Measurements from ENCODE around the gene GRAMD1B.
A peak's percentile ranks its signal among the peaks of the same experiment; 100 is the strongest.
"Not testable (repeated sequence)": the region's sequence is repeated elsewhere in the genome, so short reads cannot be mapped to it uniquely, and the experiment has no call there.

Gene GRAMD1B

DNA sequence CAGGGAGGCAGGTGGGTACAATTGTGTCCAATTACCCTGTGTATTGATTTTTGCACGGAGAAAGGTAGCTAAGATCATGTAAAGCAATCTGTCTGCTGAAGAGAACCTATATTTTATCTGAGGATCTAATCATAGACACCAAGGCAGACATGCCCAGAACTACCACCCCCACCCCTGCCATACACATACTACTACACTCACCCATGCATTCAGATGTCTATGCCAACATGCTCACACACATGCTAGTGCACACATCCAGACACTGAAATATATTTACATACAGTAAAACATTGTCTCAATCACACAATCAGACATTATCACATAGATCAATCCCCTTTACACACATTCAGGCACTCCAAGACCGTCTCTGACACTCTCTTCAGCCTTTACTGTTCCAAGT is 222.5 kb downstream of the GRAMD1B start:
- TF ChIP-seq, protein P1, sequence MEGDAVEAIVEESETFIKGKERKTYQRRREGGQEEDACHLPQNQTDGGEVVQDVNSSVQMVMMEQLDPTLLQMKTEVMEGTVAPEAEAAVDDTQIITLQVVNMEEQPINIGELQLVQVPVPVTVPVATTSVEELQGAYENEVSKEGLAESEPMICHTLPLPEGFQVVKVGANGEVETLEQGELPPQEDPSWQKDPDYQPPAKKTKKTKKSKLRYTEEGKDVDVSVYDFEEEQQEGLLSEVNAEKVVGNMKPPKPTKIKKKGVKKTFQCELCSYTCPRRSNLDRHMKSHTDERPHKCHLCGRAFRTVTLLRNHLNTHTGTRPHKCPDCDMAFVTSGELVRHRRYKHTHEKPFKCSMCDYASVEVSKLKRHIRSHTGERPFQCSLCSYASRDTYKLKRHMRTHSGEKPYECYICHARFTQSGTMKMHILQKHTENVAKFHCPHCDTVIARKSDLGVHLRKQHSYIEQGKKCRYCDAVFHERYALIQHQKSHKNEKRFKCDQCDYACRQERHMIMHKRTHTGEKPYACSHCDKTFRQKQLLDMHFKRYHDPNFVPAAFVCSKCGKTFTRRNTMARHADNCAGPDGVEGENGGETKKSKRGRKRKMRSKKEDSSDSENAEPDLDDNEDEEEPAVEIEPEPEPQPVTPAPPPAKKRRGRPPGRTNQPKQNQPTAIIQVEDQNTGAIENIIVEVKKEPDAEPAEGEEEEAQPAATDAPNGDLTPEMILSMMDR (IDR thresholded peaks at IDR 0.05; ENCODE audit: low read depth, low read length), result no peak

DNA sequence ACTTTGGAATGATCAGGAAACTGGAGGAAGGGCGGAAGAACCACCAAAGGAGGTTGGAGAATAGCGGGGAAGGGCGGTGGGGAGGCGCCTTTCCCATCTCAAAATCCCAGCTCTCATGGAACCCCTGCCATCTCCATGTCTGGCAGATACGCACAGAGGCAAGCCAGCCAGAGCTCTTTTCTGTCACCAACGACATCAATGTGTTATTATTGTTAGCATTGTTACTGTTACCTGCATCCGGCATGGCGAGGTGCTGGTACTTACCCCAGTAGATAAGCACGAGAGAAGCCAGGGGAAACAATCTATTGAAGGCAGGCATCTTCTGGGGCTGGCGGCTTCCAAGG is 223.4 kb downstream of the GRAMD1B start:
- H3K4me3 ChIP-seq (ENCODE audit: low read depth, low read length), result no peak overlapping the region
- in situ Hi-C loops (cut with HindIII; ENCODE audit: low sequenced_read_pairs), result no loop called here
- no peak for DNase-seq (ENCODE audit: low read depth, low spot score)
- TF ChIP-seq, protein P1 (IDR thresholded peaks at IDR 0.05; ENCODE audit: low read depth, low read length), result no peak

More for the DNA sequence above, 222.5 kb downstream of the GRAMD1B start:
- no peak overlapping the region for H3K4me3 ChIP-seq (ENCODE audit: low read depth, low read length)
- in situ Hi-C loops (cut with HindIII; ENCODE audit: low sequenced_read_pairs), result no loop called here
- no peak for DNase-seq (ENCODE audit: low read depth, low spot score)

DNA sequence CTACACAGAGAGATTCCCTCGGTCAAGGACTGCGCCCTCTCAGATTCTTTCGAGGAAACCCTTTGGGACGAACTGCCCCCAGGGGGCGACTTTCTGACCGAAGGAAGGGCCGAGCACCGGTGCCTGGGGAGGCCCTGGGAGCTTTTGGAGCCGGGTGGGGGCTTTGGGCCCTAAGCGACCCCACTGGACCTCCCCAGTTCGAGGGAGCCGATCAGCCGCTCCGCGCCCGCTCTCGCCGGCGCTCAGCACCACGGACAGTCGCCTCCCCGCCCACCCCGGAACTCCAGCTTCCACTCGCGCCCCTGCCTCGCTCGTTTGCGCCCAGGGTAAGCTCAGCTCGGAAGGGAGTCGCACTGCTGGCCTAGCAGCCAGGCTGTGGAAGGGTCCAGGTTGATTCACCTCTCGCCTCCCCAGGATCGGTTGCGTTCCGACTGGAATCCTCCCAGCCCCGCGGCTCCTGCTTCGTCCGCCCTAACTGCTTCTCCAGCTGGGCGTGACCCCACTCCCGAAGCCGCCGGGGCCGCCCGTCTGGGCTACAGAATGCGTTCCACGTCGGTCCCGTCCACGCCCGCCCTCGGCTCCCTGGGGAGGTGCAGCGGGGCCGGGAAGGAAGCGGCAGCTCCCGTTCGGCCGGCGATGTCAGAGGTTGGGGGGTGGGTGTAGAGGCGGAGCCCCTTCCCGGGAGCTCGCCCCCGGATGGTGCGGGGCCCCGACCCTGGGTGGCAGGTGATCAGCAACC is 223.9 kb downstream of the GRAMD1B start:
- H3K4me3 ChIP-seq (ENCODE audit: low read depth, low read length), result peak overlapping the region; percentile 57
- TF ChIP-seq, protein P1 (IDR thresholded peaks at IDR 0.05; ENCODE audit: low read depth, low read length), result no peak

DNA sequence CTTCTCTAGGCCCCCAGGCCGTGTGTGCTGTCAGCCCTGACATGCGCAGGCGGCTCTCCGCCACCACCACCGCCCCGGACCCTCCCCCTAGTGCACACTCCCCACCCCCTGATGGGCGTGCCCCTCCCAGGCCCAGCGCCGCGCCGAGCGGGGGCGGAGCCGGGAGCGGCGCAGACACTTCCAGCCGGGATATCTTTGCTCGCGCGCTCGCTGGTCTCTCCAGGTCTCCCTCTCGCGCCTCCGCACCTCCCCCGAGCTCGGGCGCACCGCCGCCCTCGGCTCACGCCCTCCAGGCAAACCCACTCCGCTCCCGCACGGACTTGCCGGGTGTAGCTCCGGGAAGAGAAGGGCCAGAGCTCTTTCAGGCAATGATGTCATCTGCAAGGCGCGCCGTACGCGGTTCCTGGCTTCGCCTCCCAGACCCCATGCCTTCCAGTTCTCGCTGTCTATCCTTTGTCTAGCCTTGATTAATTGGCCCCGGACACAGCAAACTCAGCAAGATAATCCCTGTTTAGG is 224.6 kb downstream of the GRAMD1B start, which contains the start of gene SCN3B:
Gene SCN3B, minus strand, starts transcription at position 59 of the 516 bp plus-strand sequence. CDS start 823 bp downstream, outside the sequence.
- TF ChIP-seq, protein P1 (IDR thresholded peaks at IDR 0.05; ENCODE audit: low read depth, low read length), result no peak
- in situ Hi-C loops (cut with HindIII; ENCODE audit: low sequenced_read_pairs), result no loop called here
- peak within 1 kb of the TSS; percentile 57 for H3K4me3 ChIP-seq (ENCODE audit: low read depth, low read length)
- DNase-seq (ENCODE audit: low read depth, low spot score), result peak; percentile 70

More for the DNA sequence above, 223.9 kb downstream of the GRAMD1B start:
- peak; percentile 42 for DNase-seq (ENCODE audit: low read depth, low spot score)
- in situ Hi-C loops (cut with HindIII; ENCODE audit: low sequenced_read_pairs), result no loop called here

DNA sequence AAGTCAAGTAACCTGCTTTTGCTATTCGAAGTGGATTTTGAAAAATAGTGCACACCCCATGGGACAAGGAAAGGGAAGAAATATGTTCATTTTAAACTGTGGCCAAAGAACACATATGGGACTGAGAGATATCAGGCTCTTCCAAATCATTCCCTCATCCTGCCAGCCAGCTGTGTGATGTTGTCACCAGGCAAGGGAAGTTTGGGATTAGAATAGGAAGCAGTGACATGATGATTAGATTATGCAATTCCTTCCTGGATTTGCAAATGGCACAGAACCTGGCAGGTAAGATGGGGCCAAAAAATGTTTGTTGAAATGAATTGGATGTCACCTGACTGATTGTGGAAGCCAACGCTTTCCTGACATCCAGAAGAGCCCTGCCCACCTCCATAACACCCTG is 229.2 kb downstream of the GRAMD1B start:
- in situ Hi-C loops (cut with HindIII; ENCODE audit: low sequenced_read_pairs), result no loop called here
- TF ChIP-seq, protein P1 (IDR thresholded peaks at IDR 0.05; ENCODE audit: low read depth, low read length), result no peak
- H3K4me3 ChIP-seq (ENCODE audit: low read depth, low read length), result no peak overlapping the region
- no peak for DNase-seq (ENCODE audit: low read depth, low spot score)

DNA sequence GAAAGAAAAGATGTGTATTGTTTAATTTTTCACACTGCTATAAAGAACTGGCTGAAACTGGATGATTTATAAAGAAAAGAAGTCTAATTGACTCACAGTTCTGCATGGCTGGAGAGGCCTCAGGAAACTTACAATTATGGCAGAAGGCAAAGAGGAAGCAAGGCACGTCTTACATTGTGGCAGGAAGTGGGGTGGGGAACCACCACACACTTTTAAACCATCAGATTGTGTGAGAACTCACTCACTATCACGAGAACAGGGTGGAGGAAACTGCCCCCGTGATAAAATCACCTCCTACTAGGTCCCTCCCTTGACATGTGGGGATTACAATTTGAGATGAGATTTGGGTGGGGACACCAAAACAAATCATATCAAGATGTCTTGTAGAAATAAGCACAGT is 229.9 kb downstream of the GRAMD1B start:
- DNase-seq (ENCODE audit: low read depth, low spot score); in situ Hi-C loops (cut with HindIII; ENCODE audit: low sequenced_read_pairs); H3K4me3 ChIP-seq (ENCODE audit: low read depth, low read length): not testable (repeated sequence)

DNA sequence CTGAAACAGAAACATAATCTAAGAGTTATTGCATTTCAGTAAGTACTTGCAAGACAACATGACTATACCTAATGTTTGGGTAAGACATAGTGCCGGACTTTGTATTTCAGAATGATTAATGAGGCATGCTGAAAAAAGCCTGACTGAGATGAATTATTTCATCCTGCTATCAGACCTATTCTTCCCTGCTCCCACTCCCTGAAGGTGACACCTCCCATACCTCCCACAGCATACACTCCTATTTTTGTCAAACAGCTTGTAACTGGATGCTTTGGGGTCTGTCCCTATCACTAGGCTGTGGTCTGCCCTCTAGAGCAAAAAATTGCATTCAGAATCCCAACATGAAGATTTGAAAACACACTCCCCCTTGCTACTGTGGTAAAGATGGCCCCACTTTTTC is 235.2 kb downstream of the GRAMD1B start:
- DNase-seq (ENCODE audit: low read depth, low spot score), result no peak
- H3K4me3 ChIP-seq (ENCODE audit: low read depth, low read length), result no peak overlapping the region
- TF ChIP-seq, protein P1 (IDR thresholded peaks at IDR 0.05; ENCODE audit: low read depth, low read length), result no peak
- in situ Hi-C loops (cut with HindIII; ENCODE audit: low sequenced_read_pairs), result no loop called here
